ENCODE measurements around the gene TMEM163.
"Not testable (repeated sequence)": the region's sequence is repeated elsewhere in the genome, so short reads cannot be mapped to it uniquely, and the experiment has no call there.

DNA sequence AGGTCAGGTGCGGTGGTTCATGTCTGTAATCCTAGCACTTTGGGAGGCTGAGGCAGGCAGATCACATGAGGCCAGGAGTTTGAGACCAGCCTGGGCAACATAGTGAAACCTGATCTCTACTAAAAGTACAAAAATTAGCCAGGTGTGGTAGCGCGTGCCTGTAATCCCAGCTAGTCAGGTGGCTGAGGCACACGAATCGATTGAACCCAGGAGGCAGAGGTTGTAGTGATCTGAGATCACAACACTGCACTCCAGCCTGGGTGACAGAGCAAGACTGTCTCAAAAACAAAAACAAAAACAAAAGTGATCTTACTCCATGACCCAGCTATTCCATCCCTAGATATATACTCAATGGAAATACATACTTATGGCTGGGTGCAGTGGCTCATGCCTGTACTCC lies 153.8 kb downstream of the TMEM163 start:
- TF ChIP-seq, protein P1, sequence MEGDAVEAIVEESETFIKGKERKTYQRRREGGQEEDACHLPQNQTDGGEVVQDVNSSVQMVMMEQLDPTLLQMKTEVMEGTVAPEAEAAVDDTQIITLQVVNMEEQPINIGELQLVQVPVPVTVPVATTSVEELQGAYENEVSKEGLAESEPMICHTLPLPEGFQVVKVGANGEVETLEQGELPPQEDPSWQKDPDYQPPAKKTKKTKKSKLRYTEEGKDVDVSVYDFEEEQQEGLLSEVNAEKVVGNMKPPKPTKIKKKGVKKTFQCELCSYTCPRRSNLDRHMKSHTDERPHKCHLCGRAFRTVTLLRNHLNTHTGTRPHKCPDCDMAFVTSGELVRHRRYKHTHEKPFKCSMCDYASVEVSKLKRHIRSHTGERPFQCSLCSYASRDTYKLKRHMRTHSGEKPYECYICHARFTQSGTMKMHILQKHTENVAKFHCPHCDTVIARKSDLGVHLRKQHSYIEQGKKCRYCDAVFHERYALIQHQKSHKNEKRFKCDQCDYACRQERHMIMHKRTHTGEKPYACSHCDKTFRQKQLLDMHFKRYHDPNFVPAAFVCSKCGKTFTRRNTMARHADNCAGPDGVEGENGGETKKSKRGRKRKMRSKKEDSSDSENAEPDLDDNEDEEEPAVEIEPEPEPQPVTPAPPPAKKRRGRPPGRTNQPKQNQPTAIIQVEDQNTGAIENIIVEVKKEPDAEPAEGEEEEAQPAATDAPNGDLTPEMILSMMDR (IDR thresholded peaks at IDR 0.05; ENCODE audit: low read length): not testable (repeated sequence)
- TF ChIP-seq EZH2 (IDR thresholded peaks at IDR 0.05; ENCODE audit: borderline replicate concordance, low read length): not testable (repeated sequence)

Measured in OCI-LY1 (cell line).